ENCODE data around the gene FRMD5. TPM values are rescaled to one million over a fixed set of nuclear protein-coding genes. Genes with fewer than 3 reads are reported as not detected.

FRMD5 gene
- total RNA-seq, 1 experiment from 2014 or later: 3.9 TPM

DNA sequence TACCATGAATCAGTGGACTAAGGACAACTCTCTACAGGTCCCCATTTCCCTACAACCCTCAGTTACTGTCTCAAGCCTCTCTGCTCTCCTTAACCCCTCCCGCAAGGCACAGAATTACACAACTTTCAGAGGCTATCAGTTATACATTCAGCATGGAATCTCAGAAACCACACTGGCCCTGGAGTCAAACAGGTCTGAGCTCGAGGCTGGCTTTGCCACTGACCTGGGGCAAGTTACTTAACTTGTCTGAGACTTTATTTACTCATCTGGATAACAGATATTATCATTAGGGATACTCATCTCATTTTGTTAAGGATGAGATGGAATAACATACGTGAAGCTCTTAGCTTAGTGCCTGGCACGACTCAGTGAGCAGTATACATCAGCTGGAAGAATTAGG lies 273.1 kb downstream of the FRMD5 start:
- no peaks in the 10 kb centered on the region for H3K79me1 ChIP-seq (ENCODE audit: insufficient read depth, low read depth, low read length, poor library complexity, severe bottlenecking)
- Mint-ChIP-seq H3K27ac (no peak overlapping the region), H3K27me3 (ENCODE audit: low read depth) (peaks cover 12% of the 10 kb centered on the region), H3K4me1 (peaks cover 46 to 48% of the 10 kb centered on the region in 2 experiments), H3K36me3 (ENCODE audit: insufficient read depth in 1 of 3, low read depth in 3 of 3) (peaks cover 4 to 6% (median 6%) of the 10 kb centered on the region in 3 experiments; a peak in 5 of 7 replicates), H3K9me3 (peaks cover 0 to 1% of the 10 kb centered on the region in 2 experiments; a peak in 1 of 5 replicates), H3K4me3 (no peak overlapping the region)
- no peak overlapping the region for H2BK5ac ChIP-seq (ENCODE audit: insufficient read length, low read length)
- no peak overlapping the region for H3K4me2 ChIP-seq (ENCODE audit: insufficient read depth, insufficient read length, low read length)
- WGBS (ENCODE audit: extremely low coverage, insufficient read length, low lambda C conversion rate): no CpG with 5 or more reads among the region's 4 CpGs
- H4K8ac ChIP-seq (replicated peaks; ENCODE audit: insufficient read length, low read depth, low read length): no peak overlapping the region
- H3K27me3 ChIP-seq (ENCODE audit: insufficient read depth, low read length): no peaks in the 10 kb centered on the region
- H2BK15ac ChIP-seq (ENCODE audit: low read depth, low read length): no peak overlapping the region
- no peak overlapping the region for H2BK12ac ChIP-seq (ENCODE audit: insufficient read length, low read depth, low read length)
- no peak overlapping the region for H3K9ac ChIP-seq (ENCODE audit: extremely low read depth, insufficient read length, low read length)
- no peaks in the 10 kb centered on the region for H3K23me2 ChIP-seq (ENCODE audit: insufficient read length, low read depth, low read length, poor library complexity, severe bottlenecking)
- H3K56ac ChIP-seq (ENCODE audit: insufficient read length, low read depth, low read length): no peak overlapping the region
- TF ChIP-seq, protein P1, sequence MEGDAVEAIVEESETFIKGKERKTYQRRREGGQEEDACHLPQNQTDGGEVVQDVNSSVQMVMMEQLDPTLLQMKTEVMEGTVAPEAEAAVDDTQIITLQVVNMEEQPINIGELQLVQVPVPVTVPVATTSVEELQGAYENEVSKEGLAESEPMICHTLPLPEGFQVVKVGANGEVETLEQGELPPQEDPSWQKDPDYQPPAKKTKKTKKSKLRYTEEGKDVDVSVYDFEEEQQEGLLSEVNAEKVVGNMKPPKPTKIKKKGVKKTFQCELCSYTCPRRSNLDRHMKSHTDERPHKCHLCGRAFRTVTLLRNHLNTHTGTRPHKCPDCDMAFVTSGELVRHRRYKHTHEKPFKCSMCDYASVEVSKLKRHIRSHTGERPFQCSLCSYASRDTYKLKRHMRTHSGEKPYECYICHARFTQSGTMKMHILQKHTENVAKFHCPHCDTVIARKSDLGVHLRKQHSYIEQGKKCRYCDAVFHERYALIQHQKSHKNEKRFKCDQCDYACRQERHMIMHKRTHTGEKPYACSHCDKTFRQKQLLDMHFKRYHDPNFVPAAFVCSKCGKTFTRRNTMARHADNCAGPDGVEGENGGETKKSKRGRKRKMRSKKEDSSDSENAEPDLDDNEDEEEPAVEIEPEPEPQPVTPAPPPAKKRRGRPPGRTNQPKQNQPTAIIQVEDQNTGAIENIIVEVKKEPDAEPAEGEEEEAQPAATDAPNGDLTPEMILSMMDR (conservative IDR thresholded peaks at IDR 0.05): no peak
- no peak overlapping the region for H3K27ac ChIP-seq (ENCODE audit: insufficient read length, low read depth, low read length)
- H3T11ph ChIP-seq (ENCODE audit: low read length): no peak overlapping the region
- H4K20me1 ChIP-seq (ENCODE audit: control insufficient read depth, insufficient read depth, insufficient read length): no peaks in the 10 kb centered on the region
- no peak overlapping the region for H2AK5ac ChIP-seq (ENCODE audit: insufficient read length, low read length)
- H3K9me3 ChIP-seq (ENCODE audit: control insufficient read depth, low read depth, low read length): no peaks in the 10 kb centered on the region
- no peak overlapping the region for H4K5ac ChIP-seq (ENCODE audit: insufficient read length, low read depth, low read length)
- H3K4me1 ChIP-seq (ENCODE audit: insufficient read depth, low read length): peaks cover 15% of the 10 kb centered on the region
- no peak overlapping the region for H2AFZ ChIP-seq (ENCODE audit: low read length)
- no peak overlapping the region for H2BK120ac ChIP-seq (ENCODE audit: low read depth, low read length, poor library complexity, severe bottlenecking)
- H3K79me2 ChIP-seq (ENCODE audit: insufficient read depth, low read length): no peaks in the 10 kb centered on the region
- no peak overlapping the region for H3K23ac ChIP-seq (ENCODE audit: insufficient read length, low read depth, low read length)
- H3K4ac ChIP-seq (ENCODE audit: low read depth, low read length): no peak overlapping the region
- DNase-seq: no peak
- no peak overlapping the region for H3K14ac ChIP-seq (ENCODE audit: insufficient read depth, low read length)
- H3K18ac ChIP-seq (ENCODE audit: insufficient read length, low read depth, low read length): no peak overlapping the region
- no peak overlapping the region for H2BK20ac ChIP-seq (ENCODE audit: low read depth, low read length, poor library complexity, severe bottlenecking)
- H4K91ac ChIP-seq (ENCODE audit: insufficient read length, low read depth, low read length): no peak overlapping the region
